ENCODE results near the gene SAA1. TPM values are rescaled to one million over a fixed set of nuclear protein-coding genes. Genes with fewer than 3 reads are reported as not detected.

SAA1 gene
- total and polyA plus RNA-seq, 9 of the 15 experiments (the other 6 are each of a cell fraction or from before 2014, with no cell fraction given): 6.3 TPM; not detected in 8

- in situ Hi-C loops (cut with MboI) (no loop called here), intact Hi-C loops (cut with micrococcal nuclease) (no loop called here)
- ChIA-PET CTCF (ENCODE audit: low intra/inter-chr PET ratio) (no interaction called here), POLR2A (interaction anchor here (0.6 to 1.2 kb wide), 2 partner anchors 8 to 185 kb away, joined by 3 read pairs; no protein-coding TSS in a partner anchor)
- no peak for FAIRE-seq
- no peaks in the 10 kb centered on the region for H4K20me1 ChIP-seq (replicated peaks; ENCODE audit: control insufficient read depth, insufficient read depth, low read length)
- DNase-seq (ENCODE audit: extremely low read depth in 1 of 4, low spot score in 3 of 4): no peak
- no peak overlapping the region for H3K9ac ChIP-seq (ENCODE audit: insufficient read depth in 1 of 2, low read depth in 2 of 2, low read length in 2 of 2)
- no peaks in the 10 kb centered on the region for H3K9me3 ChIP-seq (replicated peaks; ENCODE audit: control insufficient read depth, insufficient read depth, low read depth, low read length)
- ATAC-seq: no peak
- H3K4me2 ChIP-seq (ENCODE audit: insufficient read depth, low read length): no peak overlapping the region
- 98% methylated on average over 2 of the region's 2 CpGs for WGBS (ENCODE audit: insufficient coverage, low coverage, missing lambda C conversion rate)
- TF ChIP-seq E2F4 (CRISPR knock-in tag; IDR thresholded peaks at IDR 0.05; ENCODE audit: low read depth): no peak
- no peak for TF ChIP-seq GTF2B (IDR thresholded peaks at IDR 0.05; ENCODE audit: extremely low read depth, insufficient read length)
- no peak for TF ChIP-seq ELF4 (CRISPR knock-in tag; IDR thresholded peaks at IDR 0.05)
- TF ChIP-seq THAP7 (CRISPR knock-in tag; IDR thresholded peaks at IDR 0.05): no peak
- TF ChIP-seq BRD4 (IDR thresholded peaks at IDR 0.05): no peak
- TF ChIP-seq HNRNPH1 (optimal IDR thresholded peaks at IDR 0.05; ENCODE audit: low read depth, low read length): no peak
- no peak for TF ChIP-seq ZNF124 (CRISPR knock-in tag; IDR thresholded peaks at IDR 0.05)
- no peaks in the 10 kb centered on the region for H3K4me1 ChIP-seq (replicated peaks in 1 of 2; ENCODE audit: control insufficient read depth in 2 of 2, insufficient read depth in 2 of 2, low read length in 2 of 2)
- no peak overlapping the region for H2AFZ ChIP-seq (ENCODE audit: low read depth, low read length)
- no peak overlapping the region for H3K4me3 ChIP-seq
- H3K9me1 ChIP-seq (ENCODE audit: control insufficient read depth, insufficient read depth, low read length): no peaks in the 10 kb centered on the region
- no TSS peak for BruUV-seq (replicated peaks)
- H3K27me3 ChIP-seq (ENCODE audit: control insufficient read depth in 2 of 2, insufficient read depth in 2 of 2, low read length in 2 of 2): no peaks in the 10 kb centered on the region
- H3K36me3 ChIP-seq (ENCODE audit: control insufficient read depth, insufficient read depth, low read length): peaks cover 87% of the 10 kb centered on the region
- H3K27ac ChIP-seq (ENCODE audit: extremely low read depth, low read depth, low read length): no peak overlapping the region
- H3K79me2 ChIP-seq (ENCODE audit: control insufficient read depth, insufficient read depth, low read length): no peaks in the 10 kb centered on the region
Observed at GRCh38 chr11:18295316-18295715, 29.3 kb downstream of the SAA1 start.

Measured in K562 (cell line).